Esophagus squamous epithelium (tissue), 4 donors: Measurements from ENCODE around the gene NIF3L1.

Experiments
- POLR2A ChIP-seq, 4 donors: fragments of 450-650 bp; IDR thresholded peaks; one replicate each; pipeline ENCODE4 v1.6.1; 2017; ENCODE audit warnings: antibody characterized with exemption in 4 of 4, mild to moderate bottlenecking in 4 of 4, moderate library complexity in 3 of 4
- TF ChIP-seq, protein P1 (sequence below), 6 experiments: fragments of 450-650 bp in 4 of 6; fragments of 200-600 bp in 2 of 6; sonication (generic) in 2 of 6; IDR thresholded peaks; one replicate each; pipeline ENCODE4 v1.5.1; 2016 to 2019; ENCODE audit warnings: antibody characterized with exemption in 6 of 6, mild to moderate bottlenecking in 4 of 6, moderate library complexity in 4 of 6

DNA sequence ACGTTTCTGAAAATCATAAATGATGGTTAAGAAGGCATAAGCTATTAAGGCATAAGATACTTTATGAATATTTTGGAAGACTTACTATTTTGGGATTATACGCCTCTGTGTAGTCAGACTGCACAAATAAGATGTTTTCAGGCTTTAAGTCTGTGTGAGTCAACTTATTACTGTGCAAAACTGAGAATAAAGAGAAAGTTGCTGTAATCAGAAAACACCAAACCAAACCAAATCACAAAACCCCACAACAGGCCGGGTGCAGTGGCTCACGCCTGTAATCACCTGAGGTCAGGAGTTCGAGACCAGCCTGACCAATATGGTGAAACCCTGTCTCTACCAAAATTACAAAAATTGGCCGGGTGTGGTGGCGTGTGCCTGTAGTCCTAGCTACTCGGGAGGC lies 32.4 kb upstream of the NIF3L1 start:
- no peak for TF ChIP-seq POLR2A (IDR thresholded peaks at IDR 0.05)
- TF ChIP-seq, protein P1, sequence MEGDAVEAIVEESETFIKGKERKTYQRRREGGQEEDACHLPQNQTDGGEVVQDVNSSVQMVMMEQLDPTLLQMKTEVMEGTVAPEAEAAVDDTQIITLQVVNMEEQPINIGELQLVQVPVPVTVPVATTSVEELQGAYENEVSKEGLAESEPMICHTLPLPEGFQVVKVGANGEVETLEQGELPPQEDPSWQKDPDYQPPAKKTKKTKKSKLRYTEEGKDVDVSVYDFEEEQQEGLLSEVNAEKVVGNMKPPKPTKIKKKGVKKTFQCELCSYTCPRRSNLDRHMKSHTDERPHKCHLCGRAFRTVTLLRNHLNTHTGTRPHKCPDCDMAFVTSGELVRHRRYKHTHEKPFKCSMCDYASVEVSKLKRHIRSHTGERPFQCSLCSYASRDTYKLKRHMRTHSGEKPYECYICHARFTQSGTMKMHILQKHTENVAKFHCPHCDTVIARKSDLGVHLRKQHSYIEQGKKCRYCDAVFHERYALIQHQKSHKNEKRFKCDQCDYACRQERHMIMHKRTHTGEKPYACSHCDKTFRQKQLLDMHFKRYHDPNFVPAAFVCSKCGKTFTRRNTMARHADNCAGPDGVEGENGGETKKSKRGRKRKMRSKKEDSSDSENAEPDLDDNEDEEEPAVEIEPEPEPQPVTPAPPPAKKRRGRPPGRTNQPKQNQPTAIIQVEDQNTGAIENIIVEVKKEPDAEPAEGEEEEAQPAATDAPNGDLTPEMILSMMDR (IDR thresholded peaks at IDR 0.05), result no peak
